IMR-90 (cell line): ENCODE results near the gene TTC7B. TPM values are rescaled to one million over a fixed set of nuclear protein-coding genes. Genes with fewer than 3 reads are reported as not detected.

Experiments used
- ATAC-seq: fragments of 200-7000 bp; cut with Tn5 transposase; 2 replicates; pipeline ENCODE4 v1.9.1; 2020; ENCODE audit warnings: low read depth, mild to moderate bottlenecking, moderate library complexity
- BruUV-seq: library from RNA; stranded (reverse); fragments of 400-500 nt; replicated peaks from 2 replicates; lab custom pipeline; 2021; lab: Mats Ljungman, UMichigan
- CTCF ChIA-PET: fragments of 300-600 bp; formaldehyde crosslinking; extraction: SDS; loops from one replicate; lab custom pipeline; 2021; ENCODE audit warnings: antibody characterized with exemption; lab: Yijun Ruan, JAX
- POLR2A ChIA-PET: fragments of 300-600 bp; sonication (Branson Sonifier 250); formaldehyde crosslinking; loops from one replicate; lab custom pipeline; 2022; ENCODE audit warnings: antibody characterized with exemption; ENCODE audit not compliant: unreplicated experiment; lab: Charles Lee
- DNase-seq: peaks from one replicate; pipeline ENCODE4 v3.0.0; 2013
- H2AFZ ChIP-seq: replicated peaks from 2 replicates; pipeline ENCODE3; 2013; ENCODE audit warnings: low read length, mild to moderate bottlenecking; ENCODE audit not compliant: poor library complexity
- H2AK5ac ChIP-seq: 2 replicates; pipeline ENCODE4 v1.6.1; 2013; ENCODE audit warnings: low read depth, low read length, inconsistent platforms
- H2AK9ac ChIP-seq: replicated peaks from 2 replicates; pipeline ENCODE3; 2013; ENCODE audit warnings: mild to moderate bottlenecking, low read depth, low read length, moderate library complexity; ENCODE audit not compliant: poor library complexity
- H2BK120ac ChIP-seq: 2 replicates; pipeline ENCODE4 v1.6.1; 2013; ENCODE audit warnings: low read depth, low read length, inconsistent platforms
- H2BK15ac ChIP-seq: 3 replicates; pipeline ENCODE4 v1.6.1; 2013; ENCODE audit warnings: low read depth, low read length, inconsistent platforms
- H2BK20ac ChIP-seq: 2 replicates; pipeline ENCODE4 v1.6.1; 2013; ENCODE audit warnings: low read depth, mild to moderate bottlenecking, inconsistent platforms, low read length, moderate library complexity
- H2BK5ac ChIP-seq: 2 replicates; pipeline ENCODE4 v1.6.1; 2013; ENCODE audit warnings: mild to moderate bottlenecking, low read depth, low read length, inconsistent platforms; ENCODE audit not compliant: poor library complexity, severe bottlenecking
- H3K14ac ChIP-seq: replicated peaks from 2 replicates; pipeline ENCODE4 v1.6.1; 2013; ENCODE audit warnings: low read depth, low read length, inconsistent platforms
- H3K18ac ChIP-seq: 2 replicates; pipeline ENCODE4 v1.6.1; 2013; ENCODE audit warnings: low read depth, low read length, control low read depth
- H3K23ac ChIP-seq: 2 replicates; pipeline ENCODE4 v1.6.1; 2013; ENCODE audit warnings: low read depth, low read length, inconsistent platforms
- H3K27ac ChIP-seq: 2 replicates; pipeline ENCODE4 v1.5.1; 2013; ENCODE audit warnings: mild to moderate bottlenecking, control low read depth, low read length; ENCODE audit not compliant: insufficient read depth
- H3K27me3 ChIP-seq: 2 replicates; pipeline ENCODE4 v1.6.1; 2013; ENCODE audit warnings: low read length; ENCODE audit not compliant: control insufficient read depth, insufficient read depth
- H3K36me3 ChIP-seq: 2 replicates; pipeline ENCODE4 v1.6.1; 2013; ENCODE audit warnings: low read length, mixed read lengths; ENCODE audit not compliant: control insufficient read depth, insufficient read depth
- H3K4ac ChIP-seq: 2 replicates; pipeline ENCODE4 v1.6.1; 2013; ENCODE audit warnings: low read depth, low read length, inconsistent platforms
- H3K4me1 ChIP-seq: 2 replicates; pipeline ENCODE4 v1.6.1; 2013; ENCODE audit warnings: low read length, mixed read lengths; ENCODE audit not compliant: control insufficient read depth, insufficient read depth
- H3K4me2 ChIP-seq: 2 replicates; pipeline ENCODE4 v1.6.1; 2013; ENCODE audit warnings: low read depth, mild to moderate bottlenecking, control low read depth, low read length, moderate library complexity
- H3K4me3 ChIP-seq: 2 replicates; pipeline ENCODE4 v1.5.1; 2013; ENCODE audit warnings: low read depth, mild to moderate bottlenecking, control low read depth, low read length, moderate library complexity; ENCODE audit not compliant: insufficient read depth
- H3K56ac ChIP-seq: 2 replicates; pipeline ENCODE4 v1.6.1; 2013; ENCODE audit warnings: low read length, inconsistent platforms; ENCODE audit not compliant: insufficient read depth; ENCODE audit errors: extremely low read depth
- H3K79me1 ChIP-seq, 2 experiments: 2 replicates each; pipeline ENCODE4 v1.6.1; 2013; ENCODE audit warnings: low read length in 2 of 2, inconsistent platforms in 1 of 2, low read depth in 1 of 2
- H3K9ac ChIP-seq: 2 replicates; pipeline ENCODE4 v1.6.1; 2013; ENCODE audit warnings: low read depth, low read length, control low read depth
- H3K9me1 ChIP-seq: 2 replicates; pipeline ENCODE4 v1.6.1; 2013; ENCODE audit warnings: low read length, inconsistent platforms; ENCODE audit not compliant: insufficient read depth
- H3K9me3 ChIP-seq: 2 replicates; pipeline ENCODE4 v1.6.1; 2013; ENCODE audit warnings: low read length; ENCODE audit not compliant: control insufficient read depth, insufficient read depth
- H4K20me1 ChIP-seq: 2 replicates; pipeline ENCODE4 v1.6.1; 2013; ENCODE audit warnings: low read length, inconsistent platforms; ENCODE audit not compliant: insufficient read depth
- H4K5ac ChIP-seq: 2 replicates; pipeline ENCODE4 v1.6.1; 2013; ENCODE audit warnings: mild to moderate bottlenecking, low read depth, low read length, control low read depth
- H4K8ac ChIP-seq, 2 experiments: 2 replicates each; pipeline ENCODE4 v1.6.1; 2013; ENCODE audit warnings: low read depth in 2 of 2, low read length in 2 of 2, control low read depth in 1 of 2, inconsistent platforms in 1 of 2
- H4K91ac ChIP-seq: 2 replicates; pipeline ENCODE4 v1.6.1; 2013; ENCODE audit warnings: low read depth, low read length, inconsistent platforms; ENCODE audit not compliant: insufficient read depth
- CEBPB ChIP-seq: IDR thresholded peaks from 2 replicates; pipeline ENCODE4 v1.6.1; 2012; ENCODE audit warnings: low read depth, low read length, improper control_type of control experiment
- CHD1 ChIP-seq: IDR thresholded peaks from 2 replicates; pipeline ENCODE4 v1.6.1; 2012; ENCODE audit warnings: low read depth, low read length, improper control_type of control experiment
- ELK1 ChIP-seq: fragments of 150-350 bp; IDR thresholded peaks from 2 replicates; pipeline ENCODE4 v1.6.1; 2016; ENCODE audit warnings: low read depth, mild to moderate bottlenecking, low read length, moderate library complexity, borderline replicate concordance
- FOS ChIP-seq: fragments of 150-350 bp; IDR thresholded peaks from 2 replicates; pipeline ENCODE4 v1.6.1; 2016; ENCODE audit warnings: low read depth, low read length
- MAFK ChIP-seq: IDR thresholded peaks from 2 replicates; pipeline ENCODE4 v1.6.1; 2012; ENCODE audit warnings: low read depth, low read length, improper control_type of control experiment
- SMC3 ChIP-seq: fragments of 150-350 bp; IDR thresholded peaks from 2 replicates; pipeline ENCODE4 v1.6.1; 2016; ENCODE audit warnings: low read depth, mild to moderate bottlenecking, antibody characterized with exemption, low read length, moderate library complexity
- WGBS, 2 experiments: methylation state at CpG; one replicate each; pipeline versions ENCODE4 v1.1.5 to v1.1.7; 2013; ENCODE audit warnings: missing lambda C conversion rate in 2 of 2; ENCODE audit not compliant: insufficient read length in 1 of 2; ENCODE audit errors: extremely low coverage in 2 of 2; 5-methylcytosine and 5-hydroxymethylcytosine counted together
- dilution Hi-C: fragments of 300-500 bp; cut with HindIII; formaldehyde crosslinking; loops from one replicate; pipeline ENCODE4 v1.14.3; 2018; ENCODE audit warnings: low sequenced_read_pairs; ENCODE audit not compliant: unreplicated experiment
- in situ Hi-C: fragments of 300-500 bp; cut with MboI; formaldehyde crosslinking; loops from 3 replicates; pipeline ENCODE4 v1.14.3; 2019; ENCODE audit warnings: low sequenced_read_pairs, inconsistent platforms, mixed read lengths
- intact Hi-C: fragments of 100-400 bp; cut with micrococcal nuclease; formaldehyde crosslinking; loops from 2 replicates; pipeline ENCODE4 v1.10.0; 2022
- polyA plus RNA-seq, 3 experiments: library from polyadenylated mRNA; depleted of rRNA; stranded (reverse); fragments of >200 nt; gene quantifications; 2 replicates each; pipeline ENCODE4 v1.2.3, GENCODE V29; 2012; ENCODE audit warnings: low replicate concordance in 1 of 3
- total RNA-seq: library from RNA; depleted of rRNA; stranded (reverse); fragments of >200 nt; gene quantifications from 2 replicates; pipeline ENCODE4 v1.2.3, GENCODE V29; 2012
- TF ChIP-seq, protein P1 (sequence below): conservative IDR thresholded peaks from 2 replicates; pipeline ENCODE4 v1.5.1; 2012; ENCODE audit warnings: mild to moderate bottlenecking, low read depth, low read length, improper control_type of control experiment

Gene TTC7B
- total and polyA plus RNA-seq, 2 of the 4 experiments (the other 2 are of a cell fraction) = 18.1 to 35.3 TPM

DNA sequence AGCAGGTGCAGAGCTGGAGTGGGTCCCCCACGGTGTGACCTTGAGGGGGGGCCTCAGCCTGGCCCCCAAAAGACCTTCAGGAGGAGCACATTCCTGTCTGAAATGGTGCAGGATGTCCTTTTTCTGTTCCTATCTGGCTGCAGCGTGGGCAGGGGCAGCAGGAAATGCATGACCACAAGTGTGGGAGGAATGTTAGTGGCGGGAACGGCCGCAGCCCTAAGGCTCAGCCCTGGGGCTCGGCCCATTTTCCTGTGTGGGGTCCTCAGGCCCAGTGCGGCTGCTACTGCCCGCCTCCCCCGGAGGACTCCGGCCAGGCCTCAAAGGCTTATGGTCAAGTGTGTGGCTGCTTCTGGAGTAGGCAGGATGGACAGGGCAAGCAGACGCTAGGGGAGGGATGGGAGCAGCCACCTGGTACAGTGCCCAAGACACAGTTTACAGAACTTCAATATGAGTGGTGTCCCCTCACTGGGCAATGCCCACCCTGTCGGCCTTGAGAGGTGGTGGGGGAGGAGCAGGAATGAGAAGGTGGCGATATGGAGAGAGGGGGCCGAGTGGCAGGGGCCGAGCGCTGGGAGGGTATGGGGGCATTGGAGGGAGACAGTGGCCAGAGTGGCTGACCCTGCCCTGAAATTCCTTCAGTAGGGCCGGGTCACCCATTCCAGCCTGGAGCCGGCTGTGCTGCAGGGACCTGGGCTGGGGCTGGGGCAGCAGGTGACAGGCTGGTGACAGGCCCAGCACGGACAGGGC lies 282.0 kb downstream of the TTC7B start:
- H3K23ac ChIP-seq = no peak overlapping the region
- H3K18ac ChIP-seq = no peak overlapping the region
- no peak for TF ChIP-seq MAFK
- TF ChIP-seq, protein P1, sequence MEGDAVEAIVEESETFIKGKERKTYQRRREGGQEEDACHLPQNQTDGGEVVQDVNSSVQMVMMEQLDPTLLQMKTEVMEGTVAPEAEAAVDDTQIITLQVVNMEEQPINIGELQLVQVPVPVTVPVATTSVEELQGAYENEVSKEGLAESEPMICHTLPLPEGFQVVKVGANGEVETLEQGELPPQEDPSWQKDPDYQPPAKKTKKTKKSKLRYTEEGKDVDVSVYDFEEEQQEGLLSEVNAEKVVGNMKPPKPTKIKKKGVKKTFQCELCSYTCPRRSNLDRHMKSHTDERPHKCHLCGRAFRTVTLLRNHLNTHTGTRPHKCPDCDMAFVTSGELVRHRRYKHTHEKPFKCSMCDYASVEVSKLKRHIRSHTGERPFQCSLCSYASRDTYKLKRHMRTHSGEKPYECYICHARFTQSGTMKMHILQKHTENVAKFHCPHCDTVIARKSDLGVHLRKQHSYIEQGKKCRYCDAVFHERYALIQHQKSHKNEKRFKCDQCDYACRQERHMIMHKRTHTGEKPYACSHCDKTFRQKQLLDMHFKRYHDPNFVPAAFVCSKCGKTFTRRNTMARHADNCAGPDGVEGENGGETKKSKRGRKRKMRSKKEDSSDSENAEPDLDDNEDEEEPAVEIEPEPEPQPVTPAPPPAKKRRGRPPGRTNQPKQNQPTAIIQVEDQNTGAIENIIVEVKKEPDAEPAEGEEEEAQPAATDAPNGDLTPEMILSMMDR = no peak
- no peak for TF ChIP-seq CHD1
- no peak for TF ChIP-seq SMC3
- TF ChIP-seq FOS = no peak
- TF ChIP-seq ELK1 = no peak
- no peak for TF ChIP-seq CEBPB
- peaks cover 6% of the 10 kb centered on the region for H3K4me1 ChIP-seq
- no peaks in the 10 kb centered on the region for H3K79me1 ChIP-seq
- peak overlapping the region; percentile 15; the same call in 1 of the 2 replicates for H4K91ac ChIP-seq
- no peak overlapping the region for H3K9ac ChIP-seq
- H4K8ac ChIP-seq = peak overlapping the region in 1 of 2 experiments; percentile 57; a peak in 1 of 4 replicates
- ChIA-PET POLR2A (no interaction called here), CTCF (no interaction called here)
- no peak overlapping the region for H3K4me2 ChIP-seq
- no TSS peak for BruUV-seq
- 89% methylated on average over 3 of the region's 19 CpGs; no CpG with 5 or more reads in 1 of the 2 experiments for WGBS, 2 experiments
- H3K27ac ChIP-seq = no peak overlapping the region
- H4K5ac ChIP-seq = no peak overlapping the region
- peak overlapping the region; percentile 5 for H2AK9ac ChIP-seq
- DNase-seq = peak; percentile 22
- peak overlapping the region; percentile 57 for H2AFZ ChIP-seq
- in situ Hi-C loops = no loop called here
- no peaks in the 10 kb centered on the region for H4K20me1 ChIP-seq
- H2BK120ac ChIP-seq = 0 out of 2 replicates have a peak overlapping the region, but pooled peaks have one; percentile 27
- no peaks in the 10 kb centered on the region for H3K9me3 ChIP-seq
- no peaks in the 10 kb centered on the region; the same call in 1 of the 2 replicates for H3K9me1 ChIP-seq
- H2BK5ac ChIP-seq = no peak overlapping the region
- H3K27me3 ChIP-seq = no peaks in the 10 kb centered on the region
- H3K14ac ChIP-seq = no peak overlapping the region
- no peak overlapping the region for H2BK20ac ChIP-seq
- dilution Hi-C loops = no loop called here
- intact Hi-C loops = no loop called here
- no peaks in the 10 kb centered on the region; the same call in 1 of the 2 replicates for H3K36me3 ChIP-seq
- H3K4me3 ChIP-seq = no peak overlapping the region
- peak; percentile 78 for ATAC-seq
- no peak overlapping the region for H3K4ac ChIP-seq
- H2BK15ac ChIP-seq = no peak overlapping the region
- H3K56ac ChIP-seq = no peak overlapping the region
- H2AK5ac ChIP-seq = peak overlapping the region; percentile 51; the same call in 1 of the 2 replicates
